Activated CD4-positive, alpha-beta T cell treated with anti-CD3 and anti-CD28 coated beads for 36 hours (primary cell): ENCODE data around the gene NUDCD3. TPM values are rescaled to one million over a fixed set of nuclear protein-coding genes. Genes with fewer than 3 reads are reported as not detected.
A peak's percentile ranks its signal among the peaks of the same experiment; 100 is the strongest.
"Not testable (repeated sequence)": the region's sequence is repeated elsewhere in the genome, so short reads cannot be mapped to it uniquely, and the experiment has no call there.

Experiments used
- ATAC-seq: fragments of 200-7000 bp; cut with Tn5 transposase; one replicate; pipeline ENCODE4 v1.10.0; 2021; ENCODE audit warnings: mild to moderate bottlenecking, moderate library complexity
- CTCF ChIA-PET: fragments of 350-600 bp; sonication (Branson Sonifier 250); formaldehyde crosslinking; loops from one replicate; lab custom pipeline; 2021; ENCODE audit warnings: antibody characterized with exemption; lab: Charles Lee
- POLR2A ChIA-PET: fragments of 350-600 bp; sonication (Branson Sonifier 250); formaldehyde crosslinking; loops from one replicate; lab custom pipeline; 2021; ENCODE audit warnings: antibody characterized with exemption, inconsistent platforms; lab: Charles Lee
- DNase-seq: peaks from one replicate; pipeline ENCODE4 v3.0.0-alpha.2; 2020
- H3K27ac Mint-ChIP-seq: one replicate; pipeline ENCODE4 v1.8.0; 2021; ENCODE audit warnings: mixed read lengths
- H3K27me3 Mint-ChIP-seq: one replicate; pipeline ENCODE4 v1.8.0; 2021; ENCODE audit warnings: mixed read lengths
- H3K36me3 Mint-ChIP-seq: one replicate; pipeline ENCODE4 v1.8.0; 2021; ENCODE audit warnings: low read depth, mixed read lengths
- H3K4me1 Mint-ChIP-seq: one replicate; pipeline ENCODE4 v1.8.0; 2021; ENCODE audit warnings: mixed read lengths
- H3K4me3 Mint-ChIP-seq: one replicate; pipeline ENCODE4 v1.8.0; 2021; ENCODE audit warnings: mild to moderate bottlenecking, moderate library complexity, mixed read lengths
- H3K9me3 Mint-ChIP-seq: one replicate; pipeline ENCODE4 v1.8.0; 2021; ENCODE audit warnings: low read depth, mixed read lengths
- intact Hi-C, 2 experiments: fragments of 100-400 bp; cut with DNase I in 1 of 2; cut with micrococcal nuclease in 1 of 2; formaldehyde crosslinking; loops; one replicate each; pipeline versions ENCODE4 v1.14.2 to v1.15.1; 2022 to 2024; cut with DNase I, micrococcal nuclease
- total RNA-seq, 2 experiments: library from RNA; stranded (reverse); gene quantifications; one replicate each; pipeline ENCODE4 v1.2.3, GENCODE V29; 2021

Gene NUDCD3
- total RNA-seq, 2 experiments from 2014 or later = 70.3 to 77.6 TPM

DNA sequence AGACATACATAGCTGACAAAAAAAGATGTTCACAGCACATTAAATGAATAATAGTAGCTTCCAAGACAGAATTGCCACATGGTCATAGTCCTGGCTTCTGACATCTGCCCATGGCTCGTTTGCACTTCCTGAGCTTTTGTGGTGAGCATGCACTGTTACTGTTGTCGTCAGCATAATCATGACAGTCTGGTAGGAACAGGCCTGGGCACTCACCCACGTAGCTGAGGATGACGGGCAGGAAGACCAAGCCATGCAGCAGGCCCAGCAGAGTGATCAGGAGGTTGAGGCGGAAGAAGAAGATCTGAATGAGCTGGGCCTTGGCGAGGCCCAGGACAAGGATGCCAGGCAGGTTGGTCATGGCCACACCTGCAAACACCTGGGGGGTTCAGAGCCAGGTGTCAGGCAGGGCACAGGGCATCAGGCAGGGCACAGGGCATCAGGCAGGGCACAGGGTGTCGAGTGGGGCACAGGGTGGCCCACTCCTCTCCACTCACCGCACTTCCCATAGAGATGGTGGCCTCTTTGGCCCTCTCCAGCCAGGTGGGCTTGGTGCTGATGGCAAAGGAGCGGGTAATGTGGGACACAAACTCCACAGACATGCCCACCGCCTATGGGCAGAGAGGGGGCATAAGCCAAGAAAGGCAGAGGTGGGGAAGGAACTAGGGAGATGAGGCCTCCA, 25.3 kb upstream of the NUDCD3 start:
- no peak for ATAC-seq
- H3K27me3 Mint-ChIP-seq = peaks cover 2% of the 10 kb centered on the region

DNA sequence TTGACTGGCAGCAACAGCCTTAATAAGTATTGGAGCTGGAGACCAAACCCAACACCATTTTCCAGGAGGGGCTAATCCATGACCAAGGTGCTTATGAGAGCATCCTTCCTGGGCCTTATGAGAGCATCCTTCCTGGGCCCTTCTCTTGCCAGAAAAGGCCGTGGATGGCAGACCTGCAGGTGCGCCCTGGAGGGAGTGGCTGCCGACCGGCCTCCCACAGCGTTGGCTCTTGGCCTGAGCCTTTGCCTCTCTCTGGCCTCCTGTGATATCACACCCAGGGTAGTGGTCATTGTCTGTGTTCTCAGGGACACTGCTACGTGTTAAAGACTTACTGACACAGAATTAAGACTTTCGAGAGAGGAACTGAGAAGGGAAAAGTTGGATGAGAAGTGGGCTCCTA, 22.3 kb upstream of the NUDCD3 start:
- ChIA-PET CTCF (no interaction called here), POLR2A (no interaction called here)
- Mint-ChIP-seq H3K36me3 (no peaks in the 10 kb centered on the region), H3K4me1 (peaks cover 16% of the 10 kb centered on the region), H3K27ac (no peak overlapping the region), H3K9me3 (peaks cover 2% of the 10 kb centered on the region), H3K27me3 (peaks cover 2% of the 10 kb centered on the region), H3K4me3 (no peak overlapping the region)
- no peak for DNase-seq
- intact Hi-C loops = no loop called here
- no peak for ATAC-seq

More for the DNA sequence above, 25.3 kb upstream of the NUDCD3 start:
- Mint-ChIP-seq H3K4me3 (no peak overlapping the region), H3K4me1 (no peaks in the 10 kb centered on the region), H3K9me3 (no peaks in the 10 kb centered on the region), H3K27ac (no peak overlapping the region), H3K36me3 (no peaks in the 10 kb centered on the region)
- DNase-seq = no peak
- ChIA-PET POLR2A (no interaction called here), CTCF (interaction anchor here (0.9 kb wide), 1 partner anchor 19 kb away, joined by 3 read pairs; no protein-coding TSS in a partner anchor)
- intact Hi-C loops = no loop called here

DNA sequence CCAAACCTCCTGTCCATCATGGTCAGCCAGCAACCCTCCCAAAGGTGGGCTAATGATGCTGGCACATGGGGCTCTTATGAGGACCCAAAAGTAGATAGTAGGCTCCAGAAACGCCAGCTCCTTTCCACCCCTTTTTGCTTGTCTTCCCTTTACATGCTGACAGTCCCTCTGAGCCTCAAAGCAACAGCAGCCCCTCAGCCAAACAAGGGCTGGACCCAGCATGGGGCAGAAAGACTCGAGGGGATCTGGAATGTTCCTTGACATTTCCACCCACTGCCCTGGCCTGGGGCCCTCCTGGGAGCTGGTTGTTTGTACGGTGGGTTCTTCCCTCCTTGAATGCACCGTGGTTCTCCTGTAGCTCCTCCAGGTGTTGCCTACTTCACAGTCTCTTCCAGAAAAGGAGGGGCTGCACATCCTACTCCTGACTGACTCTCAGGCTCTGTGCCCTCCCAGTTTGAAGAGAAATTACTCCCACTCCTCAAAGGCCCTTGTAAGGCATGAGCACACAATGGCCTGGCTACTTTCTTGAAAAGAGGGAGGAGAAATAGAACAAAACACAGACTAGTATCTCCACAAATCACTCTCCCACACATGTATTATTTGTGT, 21.5 kb upstream of the NUDCD3 start:
- H3K4me1 Mint-ChIP-seq = peaks cover 16% of the 10 kb centered on the region
- POLR2A ChIA-PET = no interaction called here

DNA sequence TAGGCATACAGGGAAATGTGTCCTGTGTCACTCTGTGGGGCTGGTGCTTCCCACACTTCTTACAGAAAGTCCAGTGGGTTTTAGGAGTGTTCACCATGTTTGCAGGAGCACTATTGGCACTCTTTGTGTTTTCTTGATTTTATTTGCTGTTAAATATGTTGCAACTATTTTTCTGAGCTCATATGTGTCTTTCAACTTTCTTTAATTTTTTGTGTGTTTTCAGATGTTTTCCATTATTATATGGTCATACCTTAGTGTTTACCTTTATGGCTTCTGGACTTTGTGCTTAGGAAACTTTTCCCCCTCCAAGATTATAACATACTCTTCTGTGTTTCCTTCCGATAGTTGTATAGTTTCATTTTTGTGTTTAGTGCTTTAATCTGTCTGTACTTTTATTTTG, 20.8 kb upstream of the NUDCD3 start:
- no peak for ATAC-seq
- intact Hi-C loops = no loop called here

More for the DNA sequence above, 21.5 kb upstream of the NUDCD3 start:
- no peak overlapping the region for H3K4me3 Mint-ChIP-seq
- H3K36me3 Mint-ChIP-seq = no peaks in the 10 kb centered on the region
- peaks cover 4% of the 10 kb centered on the region for H3K9me3 Mint-ChIP-seq
- CTCF ChIA-PET = interaction anchor here (0.7 kb wide), 1 partner anchor 397 kb away, joined by 3 read pairs; no protein-coding TSS in a partner anchor
- H3K27me3 Mint-ChIP-seq = peaks cover 2% of the 10 kb centered on the region
- intact Hi-C loops = no loop called here
- DNase-seq (no peak), ATAC-seq (no peak)
- no peak overlapping the region for H3K27ac Mint-ChIP-seq

DNA sequence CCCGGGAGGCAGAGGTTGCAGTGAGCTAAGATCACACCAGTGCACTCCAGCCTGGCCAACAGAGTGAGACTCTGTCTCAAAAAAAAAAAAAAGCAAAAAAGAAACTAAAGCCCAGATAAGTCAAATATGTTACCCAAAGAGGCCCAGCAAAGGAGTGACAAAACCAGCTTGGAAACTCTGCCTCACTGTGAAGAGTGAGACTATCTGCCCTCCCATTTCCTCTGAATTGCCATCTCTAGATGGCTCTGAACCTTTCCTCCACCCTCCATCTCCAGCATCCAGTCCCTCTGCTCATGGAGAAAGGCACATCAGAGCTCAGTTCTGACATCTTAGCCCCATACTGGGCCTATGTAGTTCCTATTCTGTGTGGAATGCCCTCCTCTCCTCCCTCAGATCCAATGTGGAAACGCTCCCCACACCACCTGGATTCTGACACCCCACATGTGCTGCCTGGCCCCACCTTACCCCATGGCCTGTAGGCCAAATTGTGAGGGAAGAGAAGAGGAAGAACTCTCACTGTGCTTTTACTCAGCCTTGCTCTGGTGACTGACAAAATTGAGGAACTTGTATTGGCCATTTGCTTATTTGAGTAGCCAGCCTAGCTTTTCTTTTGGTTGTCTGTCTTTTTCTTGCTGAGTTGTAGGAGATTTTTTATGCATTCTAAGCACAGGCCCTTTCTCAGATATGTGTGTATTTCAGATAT, 18.0 kb upstream of the NUDCD3 start:
- Mint-ChIP-seq H3K36me3 (no peaks in the 10 kb centered on the region), H3K4me1 (peaks cover 18% of the 10 kb centered on the region), H3K27ac (peak overlapping the region; percentile 78), H3K27me3 (peaks cover 2% of the 10 kb centered on the region), H3K4me3 (no peak overlapping the region), H3K9me3 (peaks cover 10% of the 10 kb centered on the region)
- peak; percentile 48 for DNase-seq
- intact Hi-C loops = no loop called here
- ChIA-PET POLR2A (interaction anchor here (0.6 to 1.4 kb wide), 2 partner anchors 19 to 438 kb away, joined by 3 to 4 read pairs; no protein-coding TSS in a partner anchor), CTCF (interaction anchor here (0.7 to 2.2 kb wide), 2 partner anchors 11 to 26 kb away, joined by 3 to 6 read pairs; no protein-coding TSS in a partner anchor)
- ATAC-seq = peak; percentile 92

More for the DNA sequence above, 20.8 kb upstream of the NUDCD3 start:
- no peak for DNase-seq
- ChIA-PET CTCF (interaction anchor here (0.7 kb wide), 1 partner anchor 397 kb away, joined by 3 read pairs; no protein-coding TSS in a partner anchor), POLR2A (no interaction called here)
- Mint-ChIP-seq H3K4me1 (peaks cover 16% of the 10 kb centered on the region), H3K4me3 (no peak overlapping the region), H3K27ac (no peak overlapping the region), H3K27me3 (peaks cover 2% of the 10 kb centered on the region), H3K9me3 (peaks cover 6% of the 10 kb centered on the region), H3K36me3 (no peaks in the 10 kb centered on the region)

DNA sequence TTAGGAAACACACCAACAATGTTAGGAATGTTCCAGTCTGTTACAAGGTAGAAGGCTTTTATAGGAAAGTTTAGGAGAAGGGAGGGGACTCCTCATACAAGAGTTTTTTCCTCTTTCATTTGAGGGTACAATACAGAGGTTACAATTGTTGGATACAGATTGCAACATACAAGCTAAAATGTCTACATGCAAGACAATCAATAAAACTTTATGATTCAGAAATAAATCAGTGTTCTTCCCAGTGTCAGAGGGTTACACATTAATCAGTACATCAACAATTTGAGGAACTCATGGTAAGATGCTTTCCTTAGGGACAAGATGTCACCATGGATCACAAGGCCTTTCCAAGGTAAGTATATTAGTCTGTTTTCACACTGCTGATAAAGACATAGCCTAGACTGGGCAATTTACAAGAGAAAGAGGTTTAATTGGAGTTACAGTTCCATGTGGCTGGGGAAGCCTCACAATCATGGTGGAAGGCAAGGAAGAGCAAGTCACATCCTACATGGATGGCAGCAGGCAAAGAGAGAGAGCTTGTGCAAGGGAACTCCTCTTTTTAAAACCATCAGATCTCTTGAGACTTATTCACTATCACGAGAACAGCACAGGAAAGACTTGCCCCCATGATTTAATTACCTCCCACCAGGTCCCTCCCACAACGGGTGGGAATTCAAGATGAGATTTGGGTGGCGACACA, 16.3 kb upstream of the NUDCD3 start:
- H3K27me3 Mint-ChIP-seq, H3K4me3 Mint-ChIP-seq, ATAC-seq, H3K27ac Mint-ChIP-seq, H3K36me3 Mint-ChIP-seq, intact Hi-C loops, H3K9me3 Mint-ChIP-seq, POLR2A ChIA-PET, DNase-seq: not testable (repeated sequence)
- CTCF ChIA-PET = interaction anchor here (1.2 to 2.2 kb wide), 2 partner anchors 10 to 28 kb away, joined by 3 to 6 read pairs; no protein-coding TSS in a partner anchor
- H3K4me1 Mint-ChIP-seq = peaks cover 18% of the 10 kb centered on the region

DNA sequence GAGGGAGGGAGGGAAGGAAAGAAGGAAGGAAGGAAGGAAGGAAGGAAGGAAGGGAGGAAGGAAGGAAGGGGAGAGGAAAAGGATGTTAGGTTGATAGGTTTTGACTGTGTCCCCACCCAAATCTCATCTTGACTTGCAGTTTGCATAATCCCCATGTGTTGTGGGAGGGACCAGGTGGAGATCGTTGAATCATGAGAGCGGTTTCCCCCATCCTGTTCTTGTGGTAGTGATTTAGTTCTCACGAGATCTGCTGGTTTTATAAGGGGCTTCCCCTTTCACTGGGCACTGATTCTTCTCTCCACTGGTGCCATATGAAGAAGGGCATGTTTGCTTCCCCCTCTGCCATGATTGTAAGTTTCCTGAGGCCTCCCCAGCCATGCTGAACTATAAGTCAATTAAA, 15.1 kb upstream of the NUDCD3 start:
- ATAC-seq = peak; percentile 38
- Mint-ChIP-seq H3K36me3 (no peaks in the 10 kb centered on the region), H3K27ac (no peak overlapping the region), H3K4me1 (peaks cover 18% of the 10 kb centered on the region), H3K27me3 (no peaks in the 10 kb centered on the region), H3K9me3 (peaks cover 10% of the 10 kb centered on the region), H3K4me3 (no peak overlapping the region)
- ChIA-PET POLR2A (no interaction called here), CTCF (no interaction called here)
- intact Hi-C loops = no loop called here
- peak; percentile 35 for DNase-seq

DNA sequence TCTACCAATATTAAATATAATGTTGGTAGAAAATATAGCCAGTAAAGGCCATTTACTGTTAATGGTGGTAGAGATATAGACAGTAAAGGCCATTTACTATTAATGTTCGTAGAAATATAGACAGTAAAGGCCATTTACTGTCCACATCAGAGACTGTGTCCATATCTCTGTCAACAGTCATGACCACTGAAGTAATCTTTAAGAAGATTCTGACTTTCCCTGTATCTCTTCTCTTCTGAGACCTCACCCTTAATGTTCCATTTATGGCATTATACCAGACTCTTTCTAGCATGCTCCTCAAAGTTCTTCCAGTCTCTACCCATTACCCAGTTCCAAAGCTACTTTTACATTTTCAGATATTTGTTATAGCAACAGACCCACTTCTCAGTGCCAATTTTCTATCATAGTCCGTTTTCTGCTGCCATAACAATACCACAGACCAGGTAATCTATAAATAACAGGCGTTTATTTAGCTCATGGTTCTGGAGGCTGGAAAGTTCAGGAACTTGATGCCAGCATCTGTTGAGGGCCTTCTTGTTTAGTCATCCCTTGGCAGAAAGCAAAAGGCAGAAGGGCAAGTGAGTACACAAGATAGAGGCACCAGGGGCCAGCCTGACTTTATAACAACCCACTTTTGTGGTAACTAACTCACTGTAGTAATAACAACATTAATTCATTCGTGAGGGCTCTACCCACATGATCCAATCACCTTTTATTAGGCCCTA, 7.9 kb upstream of the NUDCD3 start:
- intact Hi-C loops = loop anchor here in 1 of 2 experiments (10.0 kb wide), 2 partner anchors 454 to 536 kb away; partner anchors contain the start of gene DBNL
- H3K27me3 Mint-ChIP-seq = peaks cover 3% of the 10 kb centered on the region

DNA sequence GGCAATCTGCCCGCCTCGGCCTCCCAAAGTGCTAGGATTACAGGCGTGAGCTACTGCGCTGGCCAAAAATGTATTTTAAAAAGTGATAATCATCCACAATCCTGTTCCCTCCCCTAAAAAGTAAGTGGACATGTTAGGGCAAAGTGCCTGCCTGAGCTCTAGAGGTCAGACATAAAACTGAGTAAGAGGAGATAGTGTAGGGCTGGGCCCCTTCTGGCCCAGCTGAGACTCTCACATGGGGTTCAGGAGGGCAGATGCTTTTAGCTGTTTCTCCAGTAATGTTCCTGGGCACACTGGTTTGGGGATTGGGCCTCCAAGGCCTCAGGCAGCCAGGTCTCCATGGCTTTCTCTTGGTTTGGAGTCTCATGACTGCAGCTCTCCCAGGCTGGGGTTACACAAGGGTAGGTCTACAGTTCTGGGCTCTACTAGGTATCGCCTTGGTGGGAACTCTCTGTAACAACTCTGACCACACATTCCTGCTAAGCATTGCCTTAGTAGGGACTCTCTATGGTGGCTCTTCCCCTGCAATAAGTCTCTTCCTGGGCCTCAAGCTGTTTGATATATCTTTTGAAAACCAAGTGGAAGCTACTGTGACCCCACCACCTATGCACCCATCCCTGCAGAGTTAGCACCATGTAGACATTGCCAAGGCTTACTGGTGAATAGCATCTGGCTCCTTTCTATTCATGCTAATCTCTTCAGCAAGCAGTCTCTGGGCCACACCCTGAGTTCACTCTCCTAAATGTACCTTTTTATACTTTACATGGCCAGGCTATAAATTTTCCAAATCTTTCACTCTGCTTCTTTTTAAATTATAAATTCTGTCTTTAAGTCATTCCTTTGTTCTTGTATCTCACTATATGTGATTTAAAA, 6.9 kb upstream of the NUDCD3 start:
- H3K4me1 Mint-ChIP-seq = no peaks in the 10 kb centered on the region

More for the DNA sequence above, 7.9 kb upstream of the NUDCD3 start:
- no peaks in the 10 kb centered on the region for H3K36me3 Mint-ChIP-seq
- H3K27ac Mint-ChIP-seq = no peak overlapping the region
- no peak for ATAC-seq
- POLR2A ChIA-PET = no interaction called here
- no peaks in the 10 kb centered on the region for H3K9me3 Mint-ChIP-seq
- H3K4me1 Mint-ChIP-seq = no peaks in the 10 kb centered on the region
- CTCF ChIA-PET = interaction anchor here (1.4 kb wide), 2 partner anchors 23 to 239 kb away, joined by 3 to 4 read pairs; no protein-coding TSS in a partner anchor
- H3K4me3 Mint-ChIP-seq = no peak overlapping the region
- DNase-seq = no peak

More for the DNA sequence above, 6.9 kb upstream of the NUDCD3 start:
- ChIA-PET CTCF (interaction anchor here (0.7 to 1.4 kb wide), 5 partner anchors 10 to 327 kb away, joined by 3 to 4 read pairs (median 3); no protein-coding TSS in a partner anchor), POLR2A (interaction anchor here (0.5 to 0.8 kb wide), 3 partner anchors 31 to 443 kb away, joined by 3 to 4 read pairs (median 3); no protein-coding TSS in a partner anchor)
- Mint-ChIP-seq H3K27ac (no peak overlapping the region), H3K36me3 (no peaks in the 10 kb centered on the region), H3K27me3 (peaks cover 3% of the 10 kb centered on the region), H3K4me3 (no peak overlapping the region), H3K9me3 (no peaks in the 10 kb centered on the region)
- intact Hi-C loops = loop anchor here in 1 of 2 experiments (10.0 kb wide), 2 partner anchors 453 to 537 kb away; partner anchors contain the start of gene DBNL
- ATAC-seq (no peak), DNase-seq (no peak)
